Stimulated activated CD8-positive, alpha-beta memory T cell treated with anti-CD3 and anti-CD28 coated beads, Interleukin-15, amount 100 ng/mL, for 48 hours (primary cell): ENCODE results near the gene BABAM2.
"Not testable (repeated sequence)": the region's sequence is repeated elsewhere in the genome, so short reads cannot be mapped to it uniquely, and the experiment has no call there.

Source experiments
- DNase-seq, 2 donors: peaks; one replicate each; pipeline ENCODE4 v3.0.0-alpha.2; 2020; ENCODE audit warnings: low read depth in 2 of 2

Gene BABAM2

DNA sequence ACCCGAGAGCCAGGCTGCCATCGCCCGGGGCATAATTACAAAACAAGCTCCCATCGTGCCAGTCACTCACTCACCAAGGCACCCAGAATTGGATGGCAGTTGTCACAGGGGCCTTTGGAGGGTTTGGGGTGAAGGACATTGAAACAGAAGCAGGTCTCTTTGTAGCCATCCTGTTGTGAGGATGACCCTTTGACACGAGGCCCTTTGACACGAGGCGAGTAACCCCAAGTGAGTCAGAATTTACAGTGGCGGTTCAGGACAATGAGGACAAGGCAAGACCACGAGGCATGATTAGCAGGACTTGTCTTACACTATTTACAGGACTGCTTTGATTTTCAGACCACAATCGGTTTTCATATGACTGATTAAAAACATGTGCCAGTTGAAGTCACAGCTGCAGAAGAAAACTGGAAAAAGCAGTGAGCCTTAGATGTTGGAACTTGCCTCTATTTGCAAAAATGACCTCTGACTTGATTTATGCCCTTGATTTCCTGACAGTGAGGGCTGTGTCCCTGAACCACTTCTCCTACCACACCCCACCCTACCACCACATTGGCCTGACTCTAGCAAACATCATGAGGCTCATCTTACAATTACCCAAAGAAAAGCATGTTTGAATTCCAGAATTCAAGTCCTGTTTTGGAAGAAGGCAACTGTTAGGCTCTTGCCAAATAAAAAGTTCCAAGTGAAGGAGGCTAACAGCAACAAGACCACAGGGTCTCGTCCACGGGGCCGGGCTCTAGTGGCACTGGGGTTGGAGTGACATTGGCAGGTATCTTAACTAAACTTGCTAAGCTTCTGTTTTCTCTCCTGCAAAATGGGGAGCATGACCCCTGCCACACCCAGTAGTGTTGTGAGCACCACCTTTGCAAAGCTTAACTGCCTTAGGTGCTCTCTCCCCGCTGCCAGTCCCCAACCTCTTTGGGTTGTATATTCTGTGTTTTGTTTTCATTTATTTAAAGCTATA, 437.7 kb downstream of the BABAM2 start:
- DNase-seq: no peak

DNA sequence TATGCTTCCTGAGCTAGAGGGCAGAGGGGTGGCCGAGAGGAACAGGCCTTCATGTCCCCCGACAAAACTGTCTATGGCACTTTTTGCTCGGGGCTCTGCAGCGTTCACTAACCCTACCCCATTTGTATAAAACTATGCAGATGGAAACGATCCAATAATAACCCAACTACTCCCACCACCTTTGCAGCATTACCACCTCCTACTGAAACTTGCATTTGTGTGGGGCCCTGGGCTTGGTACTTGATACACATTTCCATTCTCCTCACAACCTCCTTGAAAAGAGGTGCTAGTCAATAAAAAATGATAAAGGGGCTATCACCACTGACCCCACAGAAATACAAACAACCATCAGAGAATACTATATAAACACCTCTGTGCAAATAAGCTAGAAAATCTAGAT, 438.7 kb downstream of the BABAM2 start:
- no peak for DNase-seq

DNA sequence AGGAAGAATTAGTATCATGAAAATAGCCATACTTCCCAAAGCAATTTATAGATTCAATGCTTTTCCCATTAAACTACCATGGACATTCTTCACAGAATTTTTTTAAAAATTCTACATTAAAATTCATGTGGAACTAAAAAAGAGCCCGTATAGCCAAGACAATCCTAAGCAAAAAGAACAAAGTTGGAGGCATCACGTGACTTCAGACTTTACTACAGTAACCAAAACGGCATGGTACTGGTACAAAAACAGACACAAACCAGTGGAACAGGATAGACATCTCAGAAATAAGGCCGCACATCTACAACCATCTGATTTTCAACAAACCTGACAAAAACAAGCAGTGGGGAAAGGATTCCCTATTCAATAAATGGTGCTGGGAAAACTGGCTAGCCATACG, 440.2 kb downstream of the BABAM2 start:
- not testable (repeated sequence) for DNase-seq

DNA sequence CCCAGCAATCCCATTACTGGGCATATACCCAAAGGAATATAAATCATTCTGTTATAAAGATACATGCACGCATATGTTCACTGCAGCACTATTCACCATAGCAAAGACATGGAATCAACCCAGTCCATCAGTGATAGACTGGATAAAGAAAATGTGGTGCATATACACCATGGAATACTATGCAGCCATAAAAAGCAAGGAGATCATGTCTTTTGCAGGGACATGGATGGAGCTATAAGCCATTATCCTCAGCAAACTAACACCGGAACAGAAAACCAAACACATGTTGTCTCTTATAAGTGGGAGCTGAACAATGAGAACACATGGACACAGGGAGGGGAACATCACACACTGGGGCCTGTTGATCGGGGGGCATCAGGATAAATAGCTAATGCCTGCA, 441.3 kb downstream of the BABAM2 start:
- not testable (repeated sequence) for DNase-seq

DNA sequence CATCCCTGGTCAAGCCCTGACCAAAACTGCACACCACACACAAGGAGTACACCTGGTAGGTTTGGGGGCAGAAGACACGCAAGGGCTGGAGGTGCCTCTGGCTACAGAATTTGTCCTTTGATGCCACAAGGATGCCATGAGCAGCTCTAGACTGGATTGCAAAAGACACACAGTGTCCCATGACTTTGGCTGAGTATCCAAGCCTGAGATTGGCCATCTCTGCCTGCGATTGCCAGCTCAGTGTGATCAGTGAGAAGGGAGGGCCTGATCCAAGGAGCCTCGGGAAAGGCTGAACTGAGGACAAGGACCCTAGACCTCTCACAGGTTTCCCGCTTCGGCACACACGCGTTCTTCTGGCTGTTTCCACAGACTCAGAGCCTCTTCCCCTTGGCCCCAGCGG, 442.2 kb downstream of the BABAM2 start:
- no peak for DNase-seq

DNA sequence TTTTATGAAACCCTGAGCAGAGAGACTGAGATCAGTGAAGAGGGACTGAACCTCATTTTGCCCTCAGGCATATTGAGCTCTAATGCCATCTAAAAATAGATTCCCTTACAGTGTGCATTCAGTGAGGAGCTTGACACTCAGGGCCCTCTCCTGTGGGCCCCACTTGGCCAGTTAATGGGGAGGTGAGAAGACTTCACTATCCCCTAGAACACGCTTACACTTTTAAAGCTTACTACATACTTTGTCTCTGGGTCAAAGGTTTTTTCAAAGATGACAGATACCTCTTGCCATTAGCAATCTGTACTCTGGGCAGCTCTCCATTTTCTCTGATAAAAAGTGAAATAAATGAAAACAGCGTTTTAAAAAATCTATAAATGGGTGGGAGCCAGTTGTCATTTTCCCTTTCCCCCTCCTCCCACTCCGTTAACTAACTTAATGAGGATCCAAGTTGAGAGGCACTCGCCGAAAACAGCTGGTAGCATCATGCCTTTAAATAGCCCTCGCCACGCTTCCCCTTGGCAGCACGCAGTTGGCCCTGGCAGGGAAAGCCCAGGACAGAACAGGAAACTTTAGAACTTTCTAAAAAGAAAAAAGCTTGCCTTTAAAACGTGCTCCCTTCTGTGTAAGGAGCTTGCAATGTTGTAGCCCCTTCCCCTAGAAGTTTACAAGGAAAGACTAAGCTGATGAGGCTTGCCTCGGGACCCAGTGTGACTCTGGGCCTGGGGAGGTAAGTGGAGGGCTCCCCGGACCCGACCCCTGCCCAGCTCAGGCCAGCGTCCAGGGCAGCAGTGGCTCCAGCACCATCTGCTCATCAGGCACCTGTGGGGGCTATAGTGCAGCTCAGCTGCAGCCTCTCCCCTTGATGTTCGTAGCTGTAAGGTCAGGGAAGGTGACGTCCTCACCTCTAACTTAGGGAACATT, 443.3 kb downstream of the BABAM2 start:
- DNase-seq: no peak

DNA sequence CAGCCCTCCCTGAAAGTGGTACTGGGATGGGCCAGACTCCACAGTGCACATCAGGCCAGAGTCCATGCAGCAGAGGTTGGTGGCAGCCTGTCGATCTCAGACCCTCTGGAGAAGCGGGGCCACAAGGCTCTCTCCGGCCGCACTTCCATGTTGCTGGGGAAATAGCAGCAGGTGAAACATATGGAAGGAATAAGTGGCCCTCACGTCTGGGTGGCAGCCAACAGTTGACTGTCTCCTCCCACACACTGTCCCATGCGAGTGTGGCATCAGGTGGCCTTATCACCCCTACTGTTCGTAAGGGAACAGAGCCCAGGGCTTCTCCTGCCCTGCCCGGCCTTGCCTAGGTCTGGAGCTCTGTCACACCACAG, 444.0 kb downstream of the BABAM2 start:
- no peak for DNase-seq

DNA sequence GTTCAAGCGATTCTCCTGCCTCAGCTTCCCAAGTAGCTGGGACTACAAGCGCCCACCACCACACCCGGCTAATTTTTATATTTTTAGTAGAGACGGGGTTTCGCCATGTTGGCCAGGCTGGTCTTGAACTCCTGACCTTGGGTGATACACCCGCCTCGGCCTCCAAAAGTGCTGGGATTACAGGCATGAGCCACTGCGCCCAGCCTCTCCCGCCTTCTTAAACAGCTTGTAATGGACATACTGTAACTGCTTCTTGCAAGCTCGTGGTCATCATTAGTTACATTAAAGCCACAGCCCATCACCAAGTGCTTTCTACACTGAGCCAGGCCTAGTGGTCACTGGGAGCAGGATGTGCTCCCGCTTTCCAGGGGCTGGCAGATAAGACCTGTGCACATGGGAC, 444.7 kb downstream of the BABAM2 start:
- not testable (repeated sequence) for DNase-seq

DNA sequence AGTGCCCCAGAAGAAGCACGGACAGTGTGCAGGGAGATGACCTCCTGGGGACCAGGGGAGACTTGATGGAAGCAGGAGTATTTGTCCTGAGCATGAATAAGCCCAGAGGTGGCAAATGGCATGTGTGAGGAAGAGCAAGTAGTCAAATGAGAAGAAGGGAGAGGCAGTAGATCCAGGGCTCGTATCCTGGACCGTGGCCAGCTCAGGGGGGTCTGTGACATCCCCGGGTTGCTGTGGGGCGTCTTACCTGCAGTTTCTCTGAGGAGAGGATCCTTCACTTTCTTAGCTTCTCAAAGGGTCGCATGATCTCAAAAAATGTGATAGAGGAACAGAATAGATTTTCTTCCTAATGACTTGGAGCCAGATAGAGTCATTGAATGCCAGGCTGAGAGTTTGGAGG, 445.1 kb downstream of the BABAM2 start:
- DNase-seq: no peak

DNA sequence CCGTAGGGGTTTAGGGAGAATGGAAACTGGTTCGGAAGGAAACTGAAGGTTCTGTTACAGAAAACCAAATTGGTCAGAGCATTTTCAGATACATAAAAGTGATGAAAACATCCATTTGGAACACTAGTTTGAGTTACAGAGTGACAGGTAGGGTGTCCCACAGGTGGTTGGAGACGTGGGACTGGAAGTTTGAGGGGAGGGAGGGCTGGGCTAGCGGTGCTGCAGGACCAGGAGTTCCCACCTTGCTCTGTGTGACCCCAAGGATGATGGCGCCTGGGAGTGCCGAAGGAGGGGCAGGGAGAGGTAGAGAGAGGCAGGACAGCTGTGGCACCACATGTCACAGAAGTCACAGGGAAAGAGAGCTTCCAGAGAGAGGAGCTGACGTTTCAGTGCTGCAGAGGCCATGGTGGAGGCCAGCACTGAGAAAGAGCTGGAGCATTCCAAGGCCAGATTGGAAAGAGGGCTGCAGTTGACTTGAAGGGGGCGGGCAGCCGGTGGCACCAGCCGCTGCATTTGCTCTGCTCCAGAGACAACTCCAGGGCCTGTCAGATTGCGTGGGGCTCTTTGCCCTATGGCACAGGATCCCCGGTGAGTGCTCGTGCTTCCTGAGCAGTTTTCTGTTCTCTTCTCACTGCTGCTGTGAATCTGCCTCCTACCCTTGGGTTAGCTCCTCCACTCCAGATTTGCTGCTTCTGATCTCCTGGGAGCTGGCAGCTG, 445.9 kb downstream of the BABAM2 start:
- no peak for DNase-seq

DNA sequence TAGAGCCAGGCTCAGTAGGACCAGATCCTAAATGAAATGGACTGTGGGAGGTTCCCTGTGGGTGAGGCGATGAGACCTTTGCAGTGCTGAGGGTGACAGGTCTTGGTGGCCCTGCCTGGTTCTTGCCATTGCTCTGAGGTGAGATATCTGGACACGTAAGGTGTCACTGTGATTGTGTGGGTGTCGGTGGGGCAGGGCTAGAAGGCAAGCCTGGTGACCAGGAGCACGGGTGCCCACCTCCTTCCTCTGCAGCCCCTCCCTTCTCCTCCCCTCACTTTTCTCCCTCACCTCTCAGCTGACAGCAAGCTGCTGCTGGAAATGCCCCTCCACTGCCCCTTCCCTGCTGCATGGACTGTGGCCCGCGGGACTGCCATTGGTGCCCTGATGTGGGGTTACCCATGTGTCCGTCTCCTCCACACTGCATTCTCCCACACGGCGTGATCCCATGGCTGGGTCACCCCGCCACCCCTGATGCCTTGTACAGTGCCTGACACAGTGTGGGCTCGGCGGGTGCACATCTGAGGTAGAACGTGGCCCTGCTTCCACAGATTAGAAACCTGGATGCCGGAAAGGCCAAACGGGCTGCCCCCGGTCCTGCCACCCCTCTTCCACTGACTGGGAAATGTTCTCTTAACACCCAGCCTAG, 446.6 kb downstream of the BABAM2 start:
- no peak for DNase-seq

DNA sequence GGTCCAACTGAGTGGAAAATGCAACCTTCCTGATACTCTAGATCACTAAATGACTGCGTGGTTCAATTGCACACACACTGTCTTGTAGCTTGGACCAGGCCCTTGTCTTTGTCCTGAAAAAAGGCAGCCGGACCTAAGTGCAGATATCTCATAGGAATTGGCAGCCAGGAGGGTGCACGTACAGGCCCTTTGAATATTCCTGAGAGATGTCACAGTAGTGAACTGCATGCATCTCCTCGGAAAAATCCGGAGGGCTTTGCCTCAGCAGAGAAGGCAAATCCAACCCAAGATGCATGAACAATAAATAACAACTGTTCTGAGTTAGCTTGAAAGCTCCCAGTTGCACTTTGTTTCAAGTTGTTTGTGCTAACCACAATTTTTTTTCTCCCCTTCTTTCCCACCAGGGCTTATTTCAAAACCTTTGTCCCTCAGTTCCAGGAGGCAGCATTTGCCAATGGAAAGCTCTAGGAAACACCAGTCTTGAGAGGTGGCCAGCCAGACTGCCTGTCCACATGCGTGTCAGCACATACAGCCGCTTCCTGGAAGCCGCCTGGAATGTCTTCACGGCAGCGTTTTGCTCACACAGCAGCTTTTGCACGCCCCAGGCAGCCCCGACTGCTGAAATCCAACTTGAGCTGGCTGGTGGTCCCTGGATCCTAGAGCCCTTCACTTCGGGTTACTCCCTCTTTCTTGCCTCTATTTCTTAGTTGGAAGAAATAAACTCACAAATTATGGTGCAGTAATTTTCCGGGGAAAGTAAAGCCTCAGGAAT, 447.7 kb downstream of the BABAM2 start:
- no peak for DNase-seq

DNA sequence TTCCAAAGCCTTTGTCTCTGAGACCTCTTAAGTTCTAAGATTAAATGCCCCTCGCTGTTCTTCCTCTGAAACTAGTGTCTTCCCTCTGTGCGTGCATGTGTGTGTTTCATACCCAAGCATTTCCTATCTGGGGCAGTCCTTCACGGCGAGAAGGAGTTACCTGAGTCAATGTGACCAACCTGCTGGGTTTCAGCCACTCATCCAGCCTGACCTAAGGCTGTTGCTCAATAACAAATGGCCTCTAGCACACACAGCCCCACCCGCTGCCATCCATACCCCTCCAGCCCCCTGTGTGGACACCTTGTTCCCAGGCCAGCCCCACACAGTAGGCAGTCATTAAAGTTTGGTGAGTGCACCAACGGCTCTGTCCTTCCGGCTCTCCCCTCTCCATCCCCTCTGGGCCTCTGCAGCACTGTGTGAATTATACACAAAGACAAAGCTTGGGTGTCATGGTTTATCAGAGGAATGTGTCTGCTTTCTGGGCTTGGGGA, 448.3 kb downstream of the BABAM2 start:
- no peak for DNase-seq

DNA sequence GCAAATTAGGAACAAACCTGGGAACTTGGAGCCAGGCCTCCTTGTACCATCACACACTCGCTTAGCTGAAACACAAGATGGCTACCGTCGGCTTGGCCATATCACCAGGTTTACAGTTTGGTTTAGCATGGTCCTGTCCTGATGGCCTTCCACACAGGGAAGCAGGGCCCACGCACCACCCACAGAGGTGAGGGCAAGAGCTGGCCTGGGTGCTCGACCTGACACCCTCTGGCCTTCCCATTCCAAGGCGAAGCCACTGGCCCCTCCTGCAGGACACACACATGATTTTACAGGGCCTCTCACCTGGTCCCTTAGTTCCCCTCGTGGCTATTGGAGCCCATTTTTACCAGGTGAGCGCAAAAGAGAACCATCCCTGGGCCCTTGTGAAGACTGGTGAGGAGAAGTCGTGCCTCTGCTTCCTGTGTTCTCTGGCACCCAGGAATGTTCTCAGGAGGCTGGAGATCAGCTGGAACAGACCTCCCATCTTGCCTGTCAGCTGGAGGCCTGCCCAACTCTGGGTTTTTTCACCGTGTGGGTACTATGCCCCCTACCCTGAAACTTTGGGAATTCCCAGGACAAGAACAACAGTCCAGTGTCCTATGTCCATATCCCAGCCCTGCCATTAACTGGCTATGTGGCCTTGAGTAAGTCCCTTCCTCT, 449.1 kb downstream of the BABAM2 start:
- DNase-seq: no peak

DNA sequence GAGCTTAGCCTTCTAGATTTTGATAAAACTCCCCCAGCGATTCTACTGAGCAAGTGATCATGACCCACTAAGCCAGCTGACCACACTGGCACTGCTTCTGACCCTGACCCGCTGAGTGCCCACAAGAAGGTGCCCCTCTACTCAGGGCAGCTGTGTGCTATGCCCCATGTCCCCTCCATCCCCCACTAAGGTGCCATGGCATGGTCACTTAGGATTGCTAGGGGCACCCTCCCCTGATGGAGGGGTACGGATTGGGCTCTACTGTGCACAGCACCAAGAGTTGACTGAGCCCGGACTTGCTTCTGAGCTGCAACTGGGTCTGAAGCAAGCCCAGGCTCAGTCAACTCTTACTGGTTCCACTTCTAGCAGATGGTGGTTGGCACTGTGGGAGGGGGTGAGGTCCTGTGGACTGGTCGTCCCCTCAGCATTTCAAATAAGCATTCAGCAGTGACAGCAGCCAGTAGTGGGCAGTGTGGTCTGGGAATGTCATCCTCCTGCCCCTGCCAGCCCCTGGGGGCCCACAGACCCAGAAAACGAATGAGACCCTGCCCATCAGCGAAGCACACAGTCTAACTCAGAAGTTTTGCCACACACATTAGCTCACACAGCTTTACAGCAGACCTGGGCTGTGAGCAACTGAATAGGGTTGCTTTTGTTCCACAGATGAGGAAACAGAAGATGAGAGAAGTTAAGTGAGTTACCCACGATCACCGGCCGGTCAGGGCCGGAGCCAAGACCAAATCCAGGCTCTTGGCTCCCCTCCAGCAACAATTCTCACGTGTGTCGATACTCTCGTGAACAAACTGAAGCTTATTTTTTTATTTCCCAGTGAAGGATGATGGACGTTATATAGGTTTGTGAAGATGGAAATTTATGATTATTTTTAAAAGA, 450.0 kb downstream of the BABAM2 start:
- no peak for DNase-seq

DNA sequence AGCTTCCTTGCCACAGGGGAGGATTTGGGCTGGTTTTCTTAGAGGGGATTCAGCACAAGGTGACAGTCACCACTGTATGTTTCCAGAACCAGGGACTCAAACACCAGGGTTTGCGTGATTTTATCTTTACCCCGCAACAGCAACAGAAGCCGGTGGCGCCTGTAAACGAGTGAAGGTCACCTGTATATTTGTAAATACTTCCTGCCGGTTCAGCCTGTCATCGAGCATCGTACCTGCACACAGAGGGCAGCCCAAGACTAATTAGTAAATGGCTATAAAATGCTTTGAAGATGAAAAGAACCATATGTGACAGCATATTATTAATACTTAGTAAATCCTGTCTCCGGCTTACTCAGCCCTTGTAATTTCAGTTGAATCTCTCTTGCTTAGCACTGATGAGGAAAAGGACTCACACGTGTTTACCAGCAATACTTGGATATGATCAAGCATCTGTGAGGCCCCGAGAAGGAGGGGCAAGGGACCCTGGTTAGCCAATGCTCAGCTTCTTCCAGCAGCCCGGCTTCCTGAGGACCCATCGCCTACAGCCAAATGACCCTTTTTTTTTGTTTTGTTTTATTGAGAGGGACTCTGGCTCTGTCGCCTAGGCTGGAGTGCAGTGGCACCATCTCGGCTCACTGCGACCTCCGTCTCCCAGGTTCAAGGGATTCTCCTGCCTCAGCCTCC, 450.8 kb downstream of the BABAM2 start:
- DNase-seq: no peak

DNA sequence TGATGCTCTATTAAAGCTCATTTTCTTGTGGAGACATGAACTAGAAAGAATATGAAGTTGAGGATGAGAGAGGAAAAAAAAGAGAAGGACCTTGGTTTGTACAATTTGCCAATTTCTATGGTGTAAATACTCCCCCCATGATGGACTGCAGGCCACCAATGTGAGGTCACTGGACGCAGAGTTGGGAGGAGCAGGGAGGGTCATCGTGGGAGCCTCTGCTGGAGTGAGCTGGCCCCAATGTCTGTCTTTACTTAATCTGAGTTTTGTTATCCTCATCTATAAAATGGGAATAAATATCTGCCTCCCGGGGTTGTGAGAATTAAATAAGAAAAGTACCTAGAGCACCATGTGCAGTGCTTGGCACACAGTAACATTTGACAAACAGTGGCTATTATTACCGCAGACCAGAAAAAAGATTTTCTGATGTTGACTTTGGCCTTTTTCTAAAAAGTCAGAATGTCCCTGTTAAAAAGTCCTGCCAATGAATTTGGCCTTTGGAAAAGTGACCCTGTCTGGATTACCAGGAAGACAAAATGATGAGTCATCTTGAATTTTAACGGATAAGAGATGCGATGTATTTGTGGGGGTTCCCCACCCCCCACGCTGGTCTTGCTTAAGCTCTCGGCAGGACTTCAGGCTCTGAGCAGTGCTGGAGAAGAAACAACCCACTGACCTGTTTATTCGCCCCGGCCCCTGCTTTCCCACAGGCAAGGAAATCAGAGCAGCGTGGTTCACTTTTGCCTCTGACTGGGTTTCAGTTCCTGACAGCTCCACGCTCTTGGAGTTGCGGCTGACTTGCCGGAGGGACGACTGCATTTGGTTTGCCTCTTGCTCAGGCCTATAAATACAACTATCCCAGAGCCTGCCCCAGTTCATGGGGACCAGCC, 451.8 kb downstream of the BABAM2 start:
- DNase-seq: no peak
